MM.1S (cell line): ENCODE data around the gene GPR3.

Experiments
- EZH2 ChIP-seq: fragments of 300-600 bp; sonication (generic); optimal IDR thresholded peaks from 2 replicates; pipeline ENCODE3; 2017; ENCODE audit warnings: low read depth, mild to moderate bottlenecking, antibody characterized with exemption, low read length, mixed read lengths
- TF ChIP-seq, protein P1 (sequence below): fragments of 300-600 bp; sonication (generic); IDR thresholded peaks from 2 replicates; pipeline ENCODE4 v1.5.1; 2016; ENCODE audit warnings: antibody characterized with exemption, low read length, mixed read lengths

DNA sequence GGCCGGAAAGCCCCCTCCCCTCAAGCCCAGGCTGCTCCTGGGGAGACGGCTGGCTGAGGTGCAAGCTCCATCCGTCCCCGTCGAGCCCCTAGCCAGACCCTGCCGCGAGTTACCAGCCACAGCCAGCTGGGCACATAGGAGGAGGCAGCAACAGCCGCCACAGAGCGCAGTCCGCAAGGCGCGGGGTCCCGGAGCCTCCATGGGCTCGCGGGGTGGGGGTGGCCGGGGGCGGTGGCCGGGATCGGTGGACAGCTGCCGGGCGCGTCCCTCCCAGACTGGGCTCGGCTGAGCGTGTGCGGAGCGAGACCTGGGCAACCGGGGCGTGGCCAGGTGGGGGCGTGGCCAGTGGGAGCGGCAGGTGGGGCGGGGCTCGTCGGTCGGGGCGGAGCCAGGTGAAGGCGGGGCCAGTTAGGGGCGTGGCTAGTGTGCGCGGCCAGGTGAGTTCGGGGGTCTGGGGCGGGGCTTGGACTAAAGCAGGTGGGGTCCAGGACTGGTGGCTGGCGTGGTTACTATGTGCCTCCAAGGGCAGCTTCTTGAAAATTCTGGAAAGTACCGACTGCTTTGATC, 9.3 kb upstream of the GPR3 start, which contains the start of gene CD164L2:
- TF ChIP-seq, protein P1, sequence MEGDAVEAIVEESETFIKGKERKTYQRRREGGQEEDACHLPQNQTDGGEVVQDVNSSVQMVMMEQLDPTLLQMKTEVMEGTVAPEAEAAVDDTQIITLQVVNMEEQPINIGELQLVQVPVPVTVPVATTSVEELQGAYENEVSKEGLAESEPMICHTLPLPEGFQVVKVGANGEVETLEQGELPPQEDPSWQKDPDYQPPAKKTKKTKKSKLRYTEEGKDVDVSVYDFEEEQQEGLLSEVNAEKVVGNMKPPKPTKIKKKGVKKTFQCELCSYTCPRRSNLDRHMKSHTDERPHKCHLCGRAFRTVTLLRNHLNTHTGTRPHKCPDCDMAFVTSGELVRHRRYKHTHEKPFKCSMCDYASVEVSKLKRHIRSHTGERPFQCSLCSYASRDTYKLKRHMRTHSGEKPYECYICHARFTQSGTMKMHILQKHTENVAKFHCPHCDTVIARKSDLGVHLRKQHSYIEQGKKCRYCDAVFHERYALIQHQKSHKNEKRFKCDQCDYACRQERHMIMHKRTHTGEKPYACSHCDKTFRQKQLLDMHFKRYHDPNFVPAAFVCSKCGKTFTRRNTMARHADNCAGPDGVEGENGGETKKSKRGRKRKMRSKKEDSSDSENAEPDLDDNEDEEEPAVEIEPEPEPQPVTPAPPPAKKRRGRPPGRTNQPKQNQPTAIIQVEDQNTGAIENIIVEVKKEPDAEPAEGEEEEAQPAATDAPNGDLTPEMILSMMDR, result no peak
- no peak for TF ChIP-seq EZH2
